Common myeloid progenitor, CD34-positive (primary cell): ENCODE results near the gene GALNT2.

Experiments
- CTCF ChIA-PET: fragments of 350-600 bp; sonication (Branson Sonifier 250); formaldehyde crosslinking; loops from one replicate; lab custom pipeline; 2021; ENCODE audit warnings: antibody characterized with exemption; lab: Charles Lee
- POLR2A ChIA-PET: fragments of 350-600 bp; sonication (Branson Sonifier 250); formaldehyde crosslinking; loops from one replicate; lab custom pipeline; 2021; ENCODE audit warnings: antibody characterized with exemption; lab: Charles Lee
- DNase-seq, 3 donors: peaks; one replicate each; pipeline versions ENCODE4 v3.0.0 to v3.0.0-alpha.2; 2013
- H3K27ac ChIP-seq, 2 experiments: 1 replicate in 1 of 2; 2 replicates in 1 of 2; pipeline ENCODE4 v1.7.0; 2013; ENCODE audit warnings: inconsistent platforms in 2 of 2, low read length in 2 of 2, mild to moderate bottlenecking in 2 of 2, low read depth in 1 of 2, moderate library complexity in 1 of 2; ENCODE audit not compliant: severe bottlenecking in 2 of 2, insufficient read depth in 1 of 2, poor library complexity in 1 of 2
- H3K27me3 ChIP-seq, 5 experiments: replicated peaks in 2 of 5; 1 replicate in 3 of 5; 2 replicates in 2 of 5; pipeline versions ENCODE4 v1.6.1 to v1.7.0; 2013; ENCODE audit warnings: low read length in 4 of 5, mild to moderate bottlenecking in 2 of 5, moderate library complexity in 2 of 5, inconsistent platforms in 1 of 5; ENCODE audit not compliant: insufficient read depth in 5 of 5, control insufficient read depth in 4 of 5
- H3K36me3 ChIP-seq, 4 experiments: 1 replicate in 2 of 4; 2 replicates in 2 of 4; pipeline versions ENCODE4 v1.6.1 to v1.7.0; 2013; ENCODE audit warnings: low read length in 3 of 4, control low read depth in 1 of 4, mild to moderate bottlenecking in 1 of 4; ENCODE audit not compliant: control insufficient read depth in 4 of 4, insufficient read depth in 4 of 4
- H3K4me1 ChIP-seq, 4 experiments: 1 replicate in 3 of 4; 2 replicates in 1 of 4; pipeline versions ENCODE4 v1.6.1 to v1.7.1; 2013; ENCODE audit warnings: low read length in 3 of 4, mild to moderate bottlenecking in 3 of 4, control low read depth in 1 of 4, inconsistent platforms in 1 of 4, moderate library complexity in 1 of 4; ENCODE audit not compliant: control insufficient read depth in 4 of 4, insufficient read depth in 4 of 4; ENCODE audit errors: control extremely low read depth in 1 of 4
- H3K4me3 ChIP-seq, 7 experiments: 1 replicate in 4 of 7; 2 replicates in 3 of 7; pipeline versions ENCODE4 v1.5.1 to v1.7.0; 2013; ENCODE audit warnings: mild to moderate bottlenecking in 7 of 7, low read length in 6 of 7, moderate library complexity in 6 of 7, inconsistent platforms in 2 of 7, low read depth in 2 of 7, control low read depth in 1 of 7; ENCODE audit not compliant: insufficient read depth in 4 of 7, control insufficient read depth in 1 of 7; ENCODE audit errors: extremely low read depth in 1 of 7
- H3K9me3 ChIP-seq, 5 experiments: 1 replicate in 4 of 5; 2 replicates in 1 of 5; pipeline versions ENCODE4 v1.6.1 to v1.7.1; 2013; ENCODE audit warnings: low read length in 4 of 5, mild to moderate bottlenecking in 2 of 5, inconsistent platforms in 1 of 5, low read depth in 1 of 5, moderate library complexity in 1 of 5; ENCODE audit not compliant: control insufficient read depth in 4 of 5, insufficient read depth in 2 of 5; ENCODE audit errors: control extremely low read depth in 1 of 5
- WGBS: methylation state at CpG from one replicate; pipeline ENCODE4 v1.1.5; 2013; ENCODE audit not compliant: insufficient coverage; 5-methylcytosine and 5-hydroxymethylcytosine counted together

The GALNT2 gene

DNA sequence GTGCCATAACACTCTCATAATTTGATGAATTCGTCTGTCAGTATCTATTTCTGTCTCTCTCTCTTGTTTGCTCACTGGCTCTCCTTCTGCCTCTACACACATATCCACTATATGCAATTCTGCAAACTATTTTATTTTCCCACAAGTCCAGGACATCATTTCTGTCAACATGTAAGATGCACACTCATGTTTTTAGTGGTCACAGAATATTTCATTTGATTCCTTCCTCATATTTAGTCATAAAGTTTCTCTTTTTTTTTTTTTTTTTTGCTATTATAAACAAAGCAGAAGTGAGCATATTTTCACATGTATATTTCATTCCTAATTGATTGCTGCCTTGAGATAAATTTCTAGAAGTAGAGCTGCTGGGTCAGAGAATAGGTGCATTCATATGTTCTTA is 193.8 kb downstream of the GALNT2 start:
- WGBS, result 100% methylated on average over 1 of the region's 1 CpG
- Histone ChIP-seq H3K27me3 (no peaks in the 10 kb centered on the region), H3K4me1 (peaks cover 3 to 10% (median 6%) of the 10 kb centered on the region in 4 experiments), H3K36me3 (peaks cover 13 to 65% (median 47%) of the 10 kb centered on the region in 4 experiments), H3K4me3 (no peak overlapping the region), H3K9me3 (peaks cover 0 to 7% (median 0%) of the 10 kb centered on the region in 5 experiments), H3K27ac (peak overlapping the region in 1 of 2 experiments; percentile 8)
- ChIA-PET CTCF (interaction anchor here (1.0 to 1.2 kb wide), 2 partner anchors 9 to 49 kb away, joined by 3 read pairs; no protein-coding TSS in a partner anchor), POLR2A (interaction anchor here (0.8 kb wide), 1 partner anchor 17 kb away, joined by 3 read pairs; no protein-coding TSS in a partner anchor)
- DNase-seq, result peak in 2 of 3 donors; percentile 47 to 59

DNA sequence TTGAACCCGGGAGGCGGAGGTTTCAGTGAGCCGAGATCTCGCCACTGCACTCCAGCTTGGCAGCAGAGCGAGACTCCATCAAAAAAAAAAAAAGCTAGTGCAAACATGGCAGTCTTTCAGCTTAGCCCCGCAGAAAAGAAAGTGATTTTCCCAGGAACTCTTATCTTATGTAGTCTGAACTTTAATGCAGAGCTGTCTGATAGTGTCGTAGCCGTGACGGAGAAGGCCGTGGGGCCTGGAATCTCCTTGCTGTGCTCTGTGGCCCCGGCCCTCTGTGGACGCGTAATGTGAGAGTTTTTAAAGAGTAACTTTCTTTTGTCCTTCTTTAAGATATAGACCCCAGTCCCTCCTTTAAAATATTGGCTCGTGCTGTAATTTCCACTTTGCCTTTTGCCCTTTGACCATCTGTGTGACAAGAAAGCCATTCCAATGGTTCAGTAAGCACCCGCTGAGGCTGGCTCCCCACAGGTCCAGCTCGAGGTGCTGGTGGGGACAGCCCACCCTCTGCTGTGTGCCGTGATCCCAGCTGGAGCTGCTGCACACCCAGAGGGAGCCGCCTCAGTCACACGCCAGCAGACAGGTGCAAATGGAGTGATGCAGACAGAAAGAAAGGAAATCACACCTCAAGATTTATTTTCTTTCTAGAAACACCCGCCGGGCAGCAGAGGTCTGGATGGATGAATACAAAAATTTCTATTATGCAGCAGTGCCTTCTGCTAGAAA is 195.1 kb downstream of the GALNT2 start:
- CTCF ChIA-PET, result interaction anchor here (0.9 to 1.4 kb wide), 4 partner anchors 8 to 54 kb away, joined by 3 to 4 read pairs (median 3); no protein-coding TSS in a partner anchor
- Histone ChIP-seq H3K4me1 (peaks cover 3 to 10% (median 6%) of the 10 kb centered on the region in 4 experiments), H3K36me3 (peaks cover 17 to 66% (median 43%) of the 10 kb centered on the region in 4 experiments), H3K27me3 (no peaks in the 10 kb centered on the region), H3K9me3 (peaks cover 0 to 7% (median 0%) of the 10 kb centered on the region in 5 experiments), H3K27ac (no peak overlapping the region), H3K4me3 (no peak overlapping the region)
- DNase-seq, result no peak
- POLR2A ChIA-PET, result interaction anchor here (0.6 to 0.8 kb wide), 2 partner anchors 15 to 744 kb away, joined by 3 read pairs; no protein-coding TSS in a partner anchor
- WGBS, result 98% methylated on average over 17 of the region's 21 CpGs

DNA sequence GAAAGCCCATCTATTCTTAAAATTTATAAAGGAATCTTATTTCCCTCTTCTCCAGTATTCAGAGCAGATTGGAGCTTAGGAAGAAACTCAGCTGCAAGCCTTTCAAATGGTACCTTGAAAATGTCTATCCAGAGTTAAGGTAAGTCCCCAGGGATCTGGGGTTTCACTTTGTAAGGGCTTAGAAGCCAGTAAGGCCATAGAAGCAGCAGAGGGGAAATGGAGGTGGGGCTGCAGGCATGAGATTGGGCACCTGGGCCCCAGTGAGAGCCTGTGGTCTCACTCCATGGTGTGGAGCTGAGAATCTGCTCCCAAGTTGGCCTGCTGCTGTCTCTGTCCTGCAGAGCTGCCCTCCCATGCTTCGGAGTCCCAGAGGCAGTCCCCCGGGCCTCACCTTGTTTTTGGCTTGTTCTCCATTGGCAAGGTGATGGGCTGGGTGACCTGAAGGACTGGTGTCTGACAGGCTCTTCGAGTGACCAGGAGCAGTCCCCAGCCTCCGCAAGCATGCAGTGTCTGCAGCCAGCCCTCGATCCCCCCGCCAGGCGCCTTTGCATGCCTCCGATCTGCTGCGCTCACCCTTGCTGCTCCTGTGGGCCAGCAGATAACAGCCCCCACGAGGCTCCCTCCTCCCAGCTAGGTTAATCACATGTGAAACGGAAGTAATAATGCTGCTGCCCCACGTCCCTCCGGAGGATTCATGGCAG is 196.0 kb downstream of the GALNT2 start:
- POLR2A ChIA-PET, result interaction anchor here (0.6 kb wide), 1 partner anchor 743 kb away, joined by 3 read pairs; no protein-coding TSS in a partner anchor
- no peak overlapping the region for H3K27ac ChIP-seq
- no peaks in the 10 kb centered on the region for H3K27me3 ChIP-seq
- WGBS, result 97% methylated on average over 13 of the region's 13 CpGs
- H3K4me3 ChIP-seq, result no peak overlapping the region
- DNase-seq, result no peak
- CTCF ChIA-PET, result interaction anchor here (1.4 kb wide), 1 partner anchor 55 kb away, joined by 3 read pairs; no protein-coding TSS in a partner anchor
- H3K9me3 ChIP-seq, result peaks cover 0 to 7% (median 0%) of the 10 kb centered on the region in 5 experiments
- peaks cover 3 to 10% (median 6%) of the 10 kb centered on the region in 4 experiments for H3K4me1 ChIP-seq
- peaks cover 16 to 64% (median 40%) of the 10 kb centered on the region in 4 experiments for H3K36me3 ChIP-seq

DNA sequence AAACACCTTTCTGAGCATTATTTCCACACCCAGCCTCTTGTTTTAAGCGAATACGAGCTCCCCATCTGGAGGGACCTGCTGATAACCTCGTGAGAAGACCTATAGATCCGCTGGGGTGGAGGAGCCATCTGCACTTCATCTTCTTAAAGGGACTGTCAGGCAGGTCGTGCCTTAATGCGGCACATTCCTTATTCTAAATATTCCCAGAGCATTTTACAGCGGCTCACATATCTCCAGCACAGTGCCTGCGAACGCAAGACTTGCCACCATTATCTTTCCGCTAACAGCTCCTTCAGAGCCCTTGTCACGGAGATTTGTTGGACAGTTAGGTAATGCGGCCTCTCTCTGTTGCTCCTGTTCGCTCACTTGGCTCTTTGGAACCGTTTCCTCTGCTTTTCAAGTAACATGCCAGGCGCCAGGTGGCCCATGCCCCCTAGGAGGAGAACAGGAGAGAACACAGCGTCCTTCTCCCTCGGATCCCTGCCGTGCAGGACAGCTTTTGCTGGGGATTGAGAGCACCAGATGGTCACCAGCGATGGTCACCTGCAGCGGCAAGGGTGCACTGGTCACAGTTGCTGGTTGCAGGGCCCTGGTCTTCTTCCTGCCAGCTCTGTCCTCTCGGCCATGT is 196.6 kb downstream of the GALNT2 start:
- Histone ChIP-seq H3K36me3 (peaks cover 16 to 67% (median 36%) of the 10 kb centered on the region in 4 experiments), H3K4me1 (peaks cover 5 to 17% (median 9%) of the 10 kb centered on the region in 4 experiments), H3K4me3 (no peak overlapping the region), H3K27me3 (no peaks in the 10 kb centered on the region), H3K27ac (no peak overlapping the region), H3K9me3 (peaks cover 0 to 7% (median 0%) of the 10 kb centered on the region in 5 experiments)
- ChIA-PET CTCF (no interaction called here), POLR2A (no interaction called here)
- DNase-seq, result no peak
- 97% methylated on average over 20 of the region's 21 CpGs for WGBS

DNA sequence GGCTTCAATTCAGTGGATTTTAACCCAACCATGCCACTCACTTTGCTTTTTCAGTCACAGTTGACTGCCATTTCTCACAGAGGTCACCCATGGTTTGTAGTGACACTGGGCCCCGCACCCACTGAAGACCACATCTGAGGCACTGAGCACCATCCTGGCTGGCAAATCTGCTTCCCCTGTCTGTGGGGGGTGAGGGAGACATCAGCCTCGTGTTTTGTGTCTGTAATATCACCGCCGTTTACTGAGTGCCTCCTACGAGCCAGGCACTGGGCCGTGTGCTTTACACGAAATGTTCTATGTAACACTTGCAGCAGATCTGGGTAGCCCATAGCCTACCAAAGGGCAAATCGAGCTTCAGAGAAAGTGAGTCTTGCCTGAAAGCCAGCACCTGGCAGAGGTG is 197.3 kb downstream of the GALNT2 start:
- Histone ChIP-seq H3K4me3 (no peak overlapping the region), H3K36me3 (peaks cover 14 to 62% (median 34%) of the 10 kb centered on the region in 4 experiments), H3K4me1 (peaks cover 5 to 23% (median 15%) of the 10 kb centered on the region in 4 experiments), H3K27ac (no peak overlapping the region), H3K9me3 (peaks cover 0 to 3% (median 0%) of the 10 kb centered on the region in 5 experiments), H3K27me3 (no peaks in the 10 kb centered on the region)
- 94% methylated on average over 8 of the region's 8 CpGs for WGBS
- DNase-seq, result no peak
- ChIA-PET POLR2A (no interaction called here), CTCF (interaction anchor here (0.6 kb wide), 1 partner anchor 172 kb away, joined by 3 read pairs; no protein-coding TSS in a partner anchor)

DNA sequence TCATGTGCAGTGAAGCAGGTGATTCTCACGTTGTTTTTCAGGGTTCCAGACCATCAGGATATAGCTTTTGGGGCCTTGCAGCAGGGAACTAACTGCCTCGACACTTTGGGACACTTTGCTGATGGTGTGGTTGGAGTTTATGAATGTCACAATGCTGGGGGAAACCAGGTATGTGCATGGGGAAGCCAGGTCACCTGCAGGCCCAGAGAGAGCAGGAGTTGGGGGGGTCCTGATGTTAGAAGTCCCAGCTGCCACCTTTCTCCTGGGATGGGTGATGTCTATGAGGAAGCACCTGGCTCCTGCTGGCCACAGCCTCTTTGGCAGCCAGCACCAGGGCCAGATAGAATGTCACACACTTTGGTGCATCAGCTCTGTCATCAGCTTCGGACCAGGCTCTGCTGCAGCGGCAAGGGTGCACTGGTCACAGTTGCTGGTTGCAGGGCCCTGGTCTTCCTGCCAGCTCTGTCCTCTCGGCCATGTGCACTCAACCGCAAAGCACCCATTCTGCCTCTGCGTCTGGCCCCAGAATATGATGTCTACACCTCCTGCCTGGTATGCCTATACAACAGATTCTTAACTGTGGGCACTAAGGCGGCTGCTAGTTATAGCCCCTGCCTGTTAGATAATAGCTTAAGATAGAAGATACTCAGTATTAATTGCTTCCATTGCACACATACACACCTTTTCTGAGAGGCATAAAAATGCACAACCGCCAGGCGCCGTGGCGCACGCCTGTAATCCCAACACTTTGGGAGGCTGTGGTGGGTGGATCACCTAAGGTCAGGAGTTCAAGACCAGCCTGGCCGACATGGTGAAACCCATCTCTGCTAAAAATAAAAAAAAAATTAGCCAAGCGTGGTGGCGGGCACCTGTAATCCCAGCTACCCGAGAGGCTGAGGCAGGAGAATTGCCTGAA is 198.4 kb downstream of the GALNT2 start:
- no peak for DNase-seq
- H3K4me1 ChIP-seq, result peaks cover 6 to 35% (median 26%) of the 10 kb centered on the region in 4 experiments
- no peaks in the 10 kb centered on the region for H3K27me3 ChIP-seq
- no peaks in the 10 kb centered on the region for H3K9me3 ChIP-seq
- ChIA-PET POLR2A (no interaction called here), CTCF (interaction anchor here (0.7 to 1.6 kb wide), 4 partner anchors 9 to 61 kb away, joined by 3 to 4 read pairs (median 3); no protein-coding TSS in a partner anchor)
- H3K4me3 ChIP-seq, result no peak overlapping the region
- no peak overlapping the region for H3K27ac ChIP-seq
- 91% methylated on average over 13 of the region's 17 CpGs for WGBS
- peaks cover 11 to 59% (median 33%) of the 10 kb centered on the region in 4 experiments for H3K36me3 ChIP-seq
